Hepatocyte (in vitro differentiated cells): Measurements from ENCODE around the gene CHST13. TPM values are rescaled to one million over a fixed set of nuclear protein-coding genes. Genes with fewer than 3 reads are reported as not detected.

Experiments used
- DNase-seq: peaks from one replicate; pipeline ENCODE4 v3.0.0-alpha.2; 2016; ENCODE audit warnings: low spot score
- H2AFZ ChIP-seq: fragments of 200-600 bp; sonication (generic); 2 replicates; pipeline ENCODE4 v1.6.0; 2016; ENCODE audit warnings: antibody characterized with exemption, mild to moderate bottlenecking
- H3K27ac ChIP-seq: fragments of 200-600 bp; sonication (generic); 2 replicates; pipeline ENCODE4 v1.5.1; 2016; ENCODE audit warnings: mild to moderate bottlenecking
- H3K27me3 ChIP-seq: fragments of 200-600 bp; sonication (generic); 2 replicates; pipeline ENCODE4 v1.6.1; 2016
- H3K36me3 ChIP-seq: fragments of 200-600 bp; sonication (generic); replicated peaks from 2 replicates; pipeline ENCODE4 v1.5.1; 2016; ENCODE audit warnings: low read depth; ENCODE audit not compliant: insufficient read depth
- H3K4me1 ChIP-seq: fragments of 200-600 bp; sonication (generic); 2 replicates; pipeline ENCODE4 v1.5.1; 2016; ENCODE audit warnings: mild to moderate bottlenecking, moderate library complexity; ENCODE audit not compliant: insufficient read depth
- H3K4me2 ChIP-seq: fragments of 200-600 bp; sonication (generic); 2 replicates; pipeline ENCODE4 v1.6.0; 2016
- H3K4me3 ChIP-seq: fragments of 200-600 bp; sonication (generic); 2 replicates; pipeline ENCODE4 v1.5.1; 2016; ENCODE audit warnings: mild to moderate bottlenecking
- H3K79me2 ChIP-seq: fragments of 200-600 bp; sonication (generic); 2 replicates; pipeline ENCODE4 v1.6.0; 2017; ENCODE audit warnings: mild to moderate bottlenecking
- H3K9me2 ChIP-seq: fragments of 200-600 bp; sonication (generic); replicated peaks from 2 replicates; pipeline ENCODE4 v1.6.0; 2017; ENCODE audit warnings: mild to moderate bottlenecking; ENCODE audit not compliant: insufficient read depth
- H3K9me3 ChIP-seq: fragments of 200-600 bp; sonication (generic); 2 replicates; pipeline ENCODE4 v1.5.1; 2016; ENCODE audit warnings: low read depth, mild to moderate bottlenecking
- H4K20me1 ChIP-seq: fragments of 200-600 bp; sonication (generic); 2 replicates; pipeline ENCODE4 v1.6.0; 2016; ENCODE audit warnings: mild to moderate bottlenecking; ENCODE audit not compliant: insufficient read depth, poor library complexity, severe bottlenecking
- EZH2 ChIP-seq: fragments of 200-600 bp; sonication (generic); IDR thresholded peaks from 2 replicates; pipeline ENCODE4 v1.6.1; 2016; ENCODE audit warnings: antibody characterized with exemption, mild to moderate bottlenecking, borderline replicate concordance
- EZH2phosphoT487 ChIP-seq: fragments of 200-600 bp; sonication (generic); IDR thresholded peaks from one replicate; pipeline ENCODE4 v1.6.1; 2018; ENCODE audit warnings: antibody characterized with exemption, mild to moderate bottlenecking, low read depth, moderate library complexity; ENCODE audit not compliant: unreplicated experiment, severe bottlenecking
- WGBS: methylation state at CpG from one replicate; pipeline ENCODE4 v1.1.6; 2016; ENCODE audit warnings: low lambda C conversion rate; ENCODE audit errors: missing lambda C conversion rate; 5-methylcytosine and 5-hydroxymethylcytosine counted together
- polyA plus RNA-seq: library from polyadenylated mRNA; unstranded; fragments of >200 nt; fragmentation: Nextera tagmentation; extraction: Ambion mirVana; gene quantifications from 2 replicates; pipeline ENCODE4 v1.2.1, GENCODE V29; 2016
- total RNA-seq: library from RNA; depleted of rRNA; stranded (reverse); fragments of >200 nt; gene quantifications from 2 replicates; pipeline ENCODE4 v1.2.3, GENCODE V29; 2014
- TF ChIP-seq, protein P1 (sequence below): fragments of 200-600 bp; sonication (generic); IDR thresholded peaks from 2 replicates; pipeline ENCODE4 v1.5.1; 2016; ENCODE audit warnings: antibody characterized with exemption, mild to moderate bottlenecking; ENCODE audit not compliant: poor library complexity

The CHST13 gene
- total and polyA plus RNA-seq, 2 experiments from 2014 or later, result 31.5 to 54.6 TPM

DNA sequence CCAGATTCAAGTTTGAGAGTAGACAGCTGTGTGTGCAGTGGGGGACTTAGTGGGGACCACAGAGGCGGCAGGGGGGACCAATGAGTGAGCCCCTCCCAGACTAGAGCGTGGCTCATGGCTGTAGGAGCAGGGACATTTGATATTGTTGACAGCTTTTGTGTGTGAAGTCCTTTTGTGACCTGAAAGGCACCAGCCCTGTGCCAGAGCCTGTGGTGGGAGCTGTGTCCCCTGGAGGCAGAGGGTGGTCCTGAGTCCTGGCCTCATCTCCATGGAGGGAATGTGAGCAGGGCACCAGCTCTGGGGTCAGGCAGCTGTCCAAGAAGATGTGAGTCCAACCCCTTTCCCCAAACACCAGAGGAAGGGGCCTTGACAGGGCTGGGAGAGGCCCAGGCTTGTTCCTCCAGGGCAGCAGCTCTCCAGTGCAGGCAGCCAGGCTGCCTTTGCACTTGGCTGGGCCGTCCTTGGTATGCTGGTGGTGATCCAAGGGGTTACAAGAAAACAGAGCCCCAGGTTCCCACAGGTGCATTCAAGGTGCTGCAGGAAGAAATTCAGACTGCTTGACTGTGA is 44.9 kb downstream of the CHST13 start:
- Histone ChIP-seq H3K9me2 (no peaks in the 10 kb centered on the region), H3K4me3 (no peak overlapping the region), H3K27ac (no peak overlapping the region), H3K27me3 (no peaks in the 10 kb centered on the region), H3K36me3 (no peaks in the 10 kb centered on the region), H3K4me2 (no peak overlapping the region), H4K20me1 (no peaks in the 10 kb centered on the region), H3K4me1 (no peaks in the 10 kb centered on the region), H2AFZ (no peak overlapping the region), H3K79me2 (no peaks in the 10 kb centered on the region), H3K9me3 (no peaks in the 10 kb centered on the region)
- 72% methylated on average over 3 of the region's 3 CpGs for WGBS
- no peak for DNase-seq
- TF ChIP-seq EZH2phosphoT487, result no peak
- TF ChIP-seq EZH2, result no peak
- TF ChIP-seq, protein P1, sequence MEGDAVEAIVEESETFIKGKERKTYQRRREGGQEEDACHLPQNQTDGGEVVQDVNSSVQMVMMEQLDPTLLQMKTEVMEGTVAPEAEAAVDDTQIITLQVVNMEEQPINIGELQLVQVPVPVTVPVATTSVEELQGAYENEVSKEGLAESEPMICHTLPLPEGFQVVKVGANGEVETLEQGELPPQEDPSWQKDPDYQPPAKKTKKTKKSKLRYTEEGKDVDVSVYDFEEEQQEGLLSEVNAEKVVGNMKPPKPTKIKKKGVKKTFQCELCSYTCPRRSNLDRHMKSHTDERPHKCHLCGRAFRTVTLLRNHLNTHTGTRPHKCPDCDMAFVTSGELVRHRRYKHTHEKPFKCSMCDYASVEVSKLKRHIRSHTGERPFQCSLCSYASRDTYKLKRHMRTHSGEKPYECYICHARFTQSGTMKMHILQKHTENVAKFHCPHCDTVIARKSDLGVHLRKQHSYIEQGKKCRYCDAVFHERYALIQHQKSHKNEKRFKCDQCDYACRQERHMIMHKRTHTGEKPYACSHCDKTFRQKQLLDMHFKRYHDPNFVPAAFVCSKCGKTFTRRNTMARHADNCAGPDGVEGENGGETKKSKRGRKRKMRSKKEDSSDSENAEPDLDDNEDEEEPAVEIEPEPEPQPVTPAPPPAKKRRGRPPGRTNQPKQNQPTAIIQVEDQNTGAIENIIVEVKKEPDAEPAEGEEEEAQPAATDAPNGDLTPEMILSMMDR, result no peak

DNA sequence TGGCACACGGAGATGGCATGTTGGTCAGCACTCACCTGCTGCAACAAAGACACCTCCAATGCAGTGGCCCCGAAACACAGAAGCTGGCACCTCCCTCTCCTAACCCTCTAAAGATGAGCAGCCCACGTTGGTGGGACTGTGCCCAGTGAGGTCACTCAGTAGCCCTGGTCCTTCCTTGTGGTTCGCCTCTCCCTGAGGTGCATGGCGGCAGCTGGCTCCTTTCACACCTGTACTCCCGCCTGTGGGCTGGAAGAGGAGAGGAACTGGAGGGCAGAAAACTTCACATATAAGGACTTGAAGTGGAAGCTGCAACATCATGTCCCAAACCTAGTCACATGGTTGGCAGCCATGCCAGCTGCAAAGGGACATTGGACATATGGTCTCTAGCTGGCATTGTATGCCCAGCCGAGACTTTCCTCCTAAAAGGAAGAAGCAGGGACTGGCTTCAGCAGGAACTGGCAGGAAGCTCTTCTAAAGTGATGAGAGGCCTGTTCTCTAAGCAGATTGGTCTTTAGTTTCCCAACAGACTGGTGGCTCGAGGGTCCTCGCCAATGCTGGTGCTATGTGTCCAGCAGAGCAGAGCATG is 45.5 kb downstream of the CHST13 start:
- Histone ChIP-seq H3K36me3 (no peaks in the 10 kb centered on the region), H2AFZ (no peak overlapping the region), H4K20me1 (no peaks in the 10 kb centered on the region), H3K4me3 (no peak overlapping the region), H3K9me2 (no peaks in the 10 kb centered on the region), H3K27ac (no peak overlapping the region), H3K4me1 (no peaks in the 10 kb centered on the region), H3K27me3 (no peaks in the 10 kb centered on the region), H3K4me2 (no peak overlapping the region), H3K9me3 (no peaks in the 10 kb centered on the region), H3K79me2 (no peaks in the 10 kb centered on the region)
- DNase-seq, result no peak
- no peak for TF ChIP-seq EZH2phosphoT487
- 95% methylated on average over 9 of the region's 9 CpGs for WGBS

DNA sequence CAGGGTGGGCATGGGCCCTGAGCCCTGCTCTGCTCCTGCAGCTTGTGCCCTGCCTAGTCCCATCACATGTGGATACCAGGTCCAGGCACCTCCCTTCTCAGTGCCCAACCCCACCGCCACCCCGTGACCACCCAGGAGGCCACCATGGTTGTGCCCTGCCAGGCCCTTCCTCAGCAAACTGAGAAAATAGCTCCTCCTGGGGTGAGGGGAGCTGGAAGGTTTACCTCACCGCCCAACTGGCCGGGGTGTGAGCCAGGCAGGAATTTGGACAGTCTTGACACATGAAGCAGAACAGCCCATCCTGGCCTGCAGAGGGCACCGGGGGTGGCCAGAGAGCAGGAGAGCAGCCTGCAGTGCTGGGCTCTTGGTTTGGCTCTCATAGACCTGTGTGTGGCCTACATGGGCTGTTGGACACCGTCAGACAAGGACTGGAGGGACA is 46.2 kb downstream of the CHST13 start:
- no peak overlapping the region for H3K4me3 ChIP-seq
- DNase-seq, result no peak
- H4K20me1 ChIP-seq, result no peaks in the 10 kb centered on the region
- H3K4me2 ChIP-seq, result no peak overlapping the region
- H3K4me1 ChIP-seq, result no peaks in the 10 kb centered on the region
- TF ChIP-seq EZH2 (no peak), EZH2phosphoT487 (no peak)
- TF ChIP-seq, protein P1, result no peak
- H3K27ac ChIP-seq, result no peak overlapping the region
- WGBS, result 78% methylated on average over 6 of the region's 6 CpGs
- no peaks in the 10 kb centered on the region for H3K79me2 ChIP-seq
- no peaks in the 10 kb centered on the region for H3K27me3 ChIP-seq
- H3K9me3 ChIP-seq, result no peaks in the 10 kb centered on the region
- no peaks in the 10 kb centered on the region for H3K36me3 ChIP-seq
- H2AFZ ChIP-seq, result no peak overlapping the region
- no peaks in the 10 kb centered on the region for H3K9me2 ChIP-seq

DNA sequence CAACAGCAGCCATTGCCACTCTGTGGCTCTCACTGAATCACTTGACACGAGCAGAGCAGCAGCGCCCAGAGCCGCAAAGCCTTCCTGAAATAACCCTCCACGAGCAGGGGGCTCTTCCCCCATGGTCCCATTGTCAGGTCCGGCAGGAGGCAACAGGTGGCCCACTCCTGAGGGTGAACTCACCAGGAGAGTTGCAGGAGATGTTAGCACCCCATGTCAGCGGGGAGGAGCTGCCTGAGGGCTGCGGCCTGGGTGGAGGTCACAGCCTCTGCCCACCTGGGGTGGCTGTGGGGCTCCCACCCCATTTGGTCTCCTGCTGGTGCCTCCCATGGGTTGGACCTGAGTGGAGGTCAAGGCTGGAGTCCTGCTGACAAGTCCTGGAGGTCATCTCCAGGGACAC is 47.1 kb downstream of the CHST13 start:
- no peak for DNase-seq
- H4K20me1 ChIP-seq, result no peaks in the 10 kb centered on the region
- no peaks in the 10 kb centered on the region for H3K9me2 ChIP-seq
- no peak overlapping the region for H3K4me2 ChIP-seq
- H3K79me2 ChIP-seq, result no peaks in the 10 kb centered on the region
- H3K4me1 ChIP-seq, result no peaks in the 10 kb centered on the region
- H3K27ac ChIP-seq, result no peak overlapping the region
- H2AFZ ChIP-seq, result no peak overlapping the region
- H3K27me3 ChIP-seq, result no peaks in the 10 kb centered on the region
- WGBS, result 92% methylated on average over 7 of the region's 7 CpGs
- H3K36me3 ChIP-seq, result no peaks in the 10 kb centered on the region
- H3K4me3 ChIP-seq, result no peak overlapping the region
- no peaks in the 10 kb centered on the region for H3K9me3 ChIP-seq
- TF ChIP-seq EZH2, result no peak
- TF ChIP-seq EZH2phosphoT487, result no peak
